HCT116 (cell line): ENCODE measurements around the gene KHDRBS2. TPM values are rescaled to one million over a fixed set of nuclear protein-coding genes. Genes with fewer than 3 reads are reported as not detected.

Experiments
- ATAC-seq: fragments of 200-7000 bp; cut with Tn5 transposase; 2 replicates; pipeline ENCODE4 v1.9.1; 2020; ENCODE audit warnings: mild to moderate bottlenecking, moderate library complexity
- BruUV-seq: library from RNA; stranded (reverse); fragments of 400-500 nt; replicated peaks from 2 replicates; lab custom pipeline; 2021; lab: Mats Ljungman, UMichigan
- CTCF ChIA-PET: fragments of 300-600 bp; sonication (Branson Sonifier 250); formaldehyde crosslinking; loops from one replicate; lab custom pipeline; 2021; ENCODE audit warnings: antibody characterized with exemption; lab: Charles Lee
- POLR2A ChIA-PET: fragments of 300-600, 350-600 bp; sonication (Branson Sonifier 250); formaldehyde crosslinking; loops from one replicate; lab custom pipeline; 2021; ENCODE audit warnings: antibody characterized with exemption; lab: Charles Lee
- RAD21 ChIA-PET, 2 experiments: fragments of 300-600 bp; sonication (Branson Sonifier 250); formaldehyde crosslinking; loops; one replicate each; lab custom pipeline; 2023; ENCODE audit warnings: low total read pairs in 2 of 2; ENCODE audit not compliant: uncharacterized antibody in 2 of 2, unreplicated experiment in 2 of 2, low non-redundant PET in 1 of 2; lab: Charles Lee
- DNase-seq: peaks from one replicate; pipeline ENCODE4 v3.0.0-alpha.2; 2010; ENCODE audit warnings: low read depth, low spot score
- H2AFZ ChIP-seq: fragments of 200-600 bp; shearing (Covaris generic), sonication (generic); 2 replicates; pipeline ENCODE4 v1.6.1; 2017; ENCODE audit warnings: low read depth, mixed run types, mixed read lengths, antibody characterized with exemption, low read length; ENCODE audit not compliant: poor library complexity, severe bottlenecking
- H3K27ac ChIP-seq: 2 replicates; pipeline ENCODE4 v1.5.1; 2012; ENCODE audit warnings: low read depth, low read length
- H3K27me3 ChIP-seq: fragments of 200-600 bp; sonication (generic); 2 replicates; pipeline ENCODE4 v1.6.1; 2016; ENCODE audit warnings: mixed run types, low read length, mixed read lengths; ENCODE audit not compliant: insufficient read depth
- H3K36me3 ChIP-seq, 2 experiments: fragments of 200-500 bp in 1 of 2; fragments of 200-600 bp in 1 of 2; sonication (Bioruptor generic) in 1 of 2; sonication (generic) in 1 of 2; 2 replicates each; pipeline versions ENCODE4 v1.5.1 to v1.6.1; 2014 to 2016; ENCODE audit warnings: low read length in 2 of 2, inconsistent platforms in 1 of 2, mixed read lengths in 1 of 2, mixed run types in 1 of 2; ENCODE audit not compliant: insufficient read depth in 2 of 2, control insufficient read depth in 1 of 2
- H3K4me1 ChIP-seq, 2 experiments: fragments of 200-600 bp in 1 of 2; sonication (generic) in 1 of 2; 2 replicates each; pipeline versions ENCODE4 v1.5.1 to v1.6.1; 2012 to 2017; ENCODE audit warnings: low read length in 2 of 2, inconsistent platforms in 1 of 2, mild to moderate bottlenecking in 1 of 2, mixed read lengths in 1 of 2, mixed run types in 1 of 2, moderate library complexity in 1 of 2; ENCODE audit not compliant: insufficient read depth in 2 of 2, control insufficient read depth in 1 of 2
- H3K4me2 ChIP-seq: fragments of 200-600 bp; sonication (generic); 2 replicates; pipeline ENCODE4 v1.6.1; 2017; ENCODE audit warnings: mixed run types, low read length, mixed read lengths
- H3K4me3 ChIP-seq, 2 experiments: fragments of 200-600 bp in 1 of 2; sonication (generic) in 1 of 2; replicated peaks in 1 of 2; 2 replicates each; pipeline ENCODE4 v1.5.1; 2011 to 2016; ENCODE audit warnings: low read length in 2 of 2, control low read depth in 1 of 2, low read depth in 1 of 2, mild to moderate bottlenecking in 1 of 2, mixed read lengths in 1 of 2, mixed run types in 1 of 2
- H3K79me2 ChIP-seq: fragments of 200-600 bp; sonication (generic); 2 replicates; pipeline ENCODE4 v1.6.1; 2017; ENCODE audit warnings: mild to moderate bottlenecking, mixed run types, low read length, moderate library complexity, mixed read lengths; ENCODE audit not compliant: insufficient read depth
- H3K9ac ChIP-seq: fragments of 200-600 bp; sonication (generic); 2 replicates; pipeline ENCODE4 v1.6.1; 2016; ENCODE audit warnings: low read length, mixed read lengths
- H3K9me2 ChIP-seq: fragments of 200-600 bp; sonication (generic), shearing (Covaris generic); 2 replicates; pipeline ENCODE4 v1.6.1; 2017; ENCODE audit warnings: mixed run types, mild to moderate bottlenecking, moderate library complexity; ENCODE audit not compliant: insufficient read depth
- H3K9me3 ChIP-seq, 2 experiments: fragments of 200-500 bp in 1 of 2; fragments of 200-600 bp in 1 of 2; sonication (Bioruptor generic) in 1 of 2; sonication (generic) in 1 of 2; 2 replicates each; pipeline ENCODE4 v1.6.1; 2014 to 2017; ENCODE audit warnings: low read length in 2 of 2, mixed read lengths in 2 of 2, inconsistent platforms in 1 of 2, low read depth in 1 of 2, mild to moderate bottlenecking in 1 of 2, mixed run types in 1 of 2, moderate library complexity in 1 of 2; ENCODE audit not compliant: control insufficient read depth in 1 of 2, insufficient read depth in 1 of 2
- H4K20me1 ChIP-seq: fragments of 200-600 bp; sonication (generic), shearing (Covaris generic); 2 replicates; pipeline ENCODE4 v1.6.1; 2017; ENCODE audit warnings: mixed run types, mild to moderate bottlenecking, moderate library complexity; ENCODE audit not compliant: insufficient read depth
- CEBPB ChIP-seq: IDR thresholded peaks from 2 replicates; pipeline ENCODE4 v1.6.1; 2012; ENCODE audit warnings: low read depth
- FOSL1 ChIP-seq: IDR thresholded peaks from 2 replicates; pipeline ENCODE4 v1.6.1; 2012; ENCODE audit warnings: low read depth
- JUND ChIP-seq: IDR thresholded peaks from 2 replicates; pipeline ENCODE4 v1.6.1; 2012
- POLR2A ChIP-seq: IDR thresholded peaks from 2 replicates; pipeline ENCODE4 v1.7.0; 2011; ENCODE audit warnings: borderline replicate concordance; ENCODE audit not compliant: insufficient read depth, insufficient read length; ENCODE audit errors: extremely low read depth
- POLR2AphosphoS5 ChIP-seq: IDR thresholded peaks from 2 replicates; pipeline ENCODE4 v1.6.1; 2011; ENCODE audit warnings: mild to moderate bottlenecking, low read depth, low read length, moderate library complexity
- SIN3A ChIP-seq: IDR thresholded peaks from 2 replicates; pipeline ENCODE4 v1.6.1; 2012; ENCODE audit warnings: low read depth
- SP1 ChIP-seq: IDR thresholded peaks from 2 replicates; pipeline ENCODE4 v1.6.1; 2012; ENCODE audit warnings: low read depth
- TCF7L2 ChIP-seq: IDR thresholded peaks from 2 replicates; pipeline ENCODE4 v1.7.0; 2011; ENCODE audit warnings: borderline replicate concordance, inconsistent platforms; ENCODE audit not compliant: insufficient read depth, insufficient read length; ENCODE audit errors: extremely low read depth
- YY1 ChIP-seq: IDR thresholded peaks from 2 replicates; pipeline ENCODE4 v1.6.1; 2011; ENCODE audit warnings: low read length, low read depth, moderate library complexity, mild to moderate bottlenecking; ENCODE audit not compliant: insufficient replicate concordance; ENCODE audit errors: extremely low read depth
- ZBTB33 ChIP-seq: IDR thresholded peaks from 2 replicates; pipeline ENCODE4 v1.6.1; 2011; ENCODE audit warnings: mild to moderate bottlenecking, low read length, moderate library complexity; ENCODE audit not compliant: insufficient replicate concordance; ENCODE audit errors: extremely low read depth
- ZFX ChIP-seq: fragments of 450-650 bp; IDR thresholded peaks from 2 replicates; pipeline ENCODE4 v1.6.1; 2017
- intact Hi-C: fragments of 100-400 bp; cut with micrococcal nuclease; formaldehyde crosslinking; loops from 2 replicates; pipeline ENCODE4 v1.10.0; 2022
- total RNA-seq: library from RNA; stranded (reverse); gene quantifications from one replicate; pipeline ENCODE4 v1.2.1, GENCODE V29; 2021; ENCODE audit not compliant: unreplicated experiment
- TF ChIP-seq, protein P1 (sequence below), 3 experiments: fragments of 200-600 bp in 1 of 3; sonication (generic) in 1 of 3; IDR thresholded peaks in 2 of 3; conservative IDR thresholded peaks in 1 of 3; 2 replicates each; pipeline ENCODE4 v1.5.1; 2012 to 2017; ENCODE audit warnings: low read depth in 2 of 3, low read length in 2 of 3, antibody characterized with exemption in 1 of 3, borderline replicate concordance in 1 of 3, control low read depth in 1 of 3, mild to moderate bottlenecking in 1 of 3, mixed read lengths in 1 of 3, mixed run types in 1 of 3, moderate library complexity in 1 of 3; ENCODE audit not compliant: insufficient read depth in 1 of 3

KHDRBS2 gene
- total RNA-seq, 1 experiment from 2014 or later, result not detected

- TF ChIP-seq ZBTB33 (no peak), CEBPB (no peak), ZFX (no peak), POLR2AphosphoS5 (no peak), POLR2A (no peak)
Observed at GRCh38 chr6:62035952-62036351, 250.1 kb downstream of the KHDRBS2 start (continued).

- POLR2A ChIA-PET, result no interaction called here
- CTCF ChIA-PET, result no interaction called here
Observed at GRCh38 chr6:62013719-62014118, 272.3 kb downstream of the KHDRBS2 start.

More at GRCh38 chr6:62013719-62014118, 272.3 kb downstream of the KHDRBS2 start:
- RAD21 ChIA-PET, result no interaction called here
- Histone ChIP-seq H3K27ac (no peak overlapping the region), H3K9me2 (no peaks in the 10 kb centered on the region), H4K20me1 (no peaks in the 10 kb centered on the region), H3K4me3 (no peak overlapping the region), H3K79me2 (no peaks in the 10 kb centered on the region), H3K9me3 (peaks cover 5 to 28% of the 10 kb centered on the region in 2 experiments; a peak in 3 of 4 replicates), H3K4me2 (no peak overlapping the region), H2AFZ (no peak overlapping the region), H3K36me3 (no peaks in the 10 kb centered on the region), H3K9ac (no peak overlapping the region), H3K27me3 (no peaks in the 10 kb centered on the region), H3K4me1 (no peaks in the 10 kb centered on the region)
- BruUV-seq, result no TSS peak
- TF ChIP-seq, protein P1, sequence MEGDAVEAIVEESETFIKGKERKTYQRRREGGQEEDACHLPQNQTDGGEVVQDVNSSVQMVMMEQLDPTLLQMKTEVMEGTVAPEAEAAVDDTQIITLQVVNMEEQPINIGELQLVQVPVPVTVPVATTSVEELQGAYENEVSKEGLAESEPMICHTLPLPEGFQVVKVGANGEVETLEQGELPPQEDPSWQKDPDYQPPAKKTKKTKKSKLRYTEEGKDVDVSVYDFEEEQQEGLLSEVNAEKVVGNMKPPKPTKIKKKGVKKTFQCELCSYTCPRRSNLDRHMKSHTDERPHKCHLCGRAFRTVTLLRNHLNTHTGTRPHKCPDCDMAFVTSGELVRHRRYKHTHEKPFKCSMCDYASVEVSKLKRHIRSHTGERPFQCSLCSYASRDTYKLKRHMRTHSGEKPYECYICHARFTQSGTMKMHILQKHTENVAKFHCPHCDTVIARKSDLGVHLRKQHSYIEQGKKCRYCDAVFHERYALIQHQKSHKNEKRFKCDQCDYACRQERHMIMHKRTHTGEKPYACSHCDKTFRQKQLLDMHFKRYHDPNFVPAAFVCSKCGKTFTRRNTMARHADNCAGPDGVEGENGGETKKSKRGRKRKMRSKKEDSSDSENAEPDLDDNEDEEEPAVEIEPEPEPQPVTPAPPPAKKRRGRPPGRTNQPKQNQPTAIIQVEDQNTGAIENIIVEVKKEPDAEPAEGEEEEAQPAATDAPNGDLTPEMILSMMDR (IDR thresholded peaks at IDR 0.05 in 2 of 3, conservative IDR thresholded peaks at IDR 0.05 in 1 of 3; ENCODE audit: borderline replicate concordance in 1 of 3, insufficient read depth in 1 of 3, low read depth in 2 of 3, low read length in 2 of 3), result no peak
- TF ChIP-seq ZFX (no peak), POLR2A (no peak), JUND (no peak), SIN3A (no peak), CEBPB (no peak), TCF7L2 (no peak), FOSL1 (no peak), YY1 (no peak), SP1 (no peak)
- DNase-seq, result no peak
- intact Hi-C loops, result no loop called here
- no peak for ATAC-seq
